GM12891 (cell line): Measurements from ENCODE around the gene SPX.

Experiments
- POLR2A ChIP-seq: IDR thresholded peaks from 2 replicates; pipeline ENCODE4 v1.6.1; 2011; ENCODE audit warnings: low read depth, low read length, control low read depth
- POLR2AphosphoS5 ChIP-seq: IDR thresholded peaks from 2 replicates; pipeline ENCODE4 v1.6.1; 2011; ENCODE audit warnings: low read depth, low read length, control low read depth
- SPI1 ChIP-seq: IDR thresholded peaks from 2 replicates; pipeline ENCODE4 v1.6.1; 2011; ENCODE audit warnings: low read depth, low read length, control low read depth
- TAF1 ChIP-seq: IDR thresholded peaks from 2 replicates; pipeline ENCODE4 v1.6.1; 2011; ENCODE audit warnings: low read depth, low read length, control low read depth

- TF ChIP-seq POLR2A (no peak), POLR2AphosphoS5 (no peak), TAF1 (no peak), SPI1 (no peak)
These were observed 49.1 kb upstream of the SPX start for GRCh38 chr12:21476949-21477348.
